K562 (cell line): ENCODE measurements around the gene PLA2G4A.

Experiments
- BRCA1 ChIP-seq, 2 experiments: fragments of 450-650 bp in 1 of 2; sonication (generic) in 1 of 2; formaldehyde crosslinking in 1 of 2; IDR thresholded peaks; 2 replicates each; pipeline versions ENCODE4 v1.5.0 to v1.6.1; 2017 to 2020; ENCODE audit warnings: mild to moderate bottlenecking in 1 of 2, missing genetic modification reagents in 1 of 2
- HNRNPH1 ChIP-seq: fragments of 200-400 bp; formaldehyde crosslinking; optimal IDR thresholded peaks from 2 replicates; pipeline ENCODE3; 2017; ENCODE audit warnings: low read depth, mild to moderate bottlenecking, low read length, moderate library complexity
- TF ChIP-seq, protein P1 (sequence below), 3 experiments: IDR thresholded peaks in 2 of 3; conservative IDR thresholded peaks in 1 of 3; 2 replicates each; pipeline ENCODE4 v1.5.1; 2011 to 2012; ENCODE audit warnings: low read length in 3 of 3, mild to moderate bottlenecking in 3 of 3, control low read depth in 2 of 3, improper control_type of control experiment in 1 of 3, inconsistent platforms in 1 of 3, low read depth in 1 of 3, mixed read lengths in 1 of 3, moderate library complexity in 1 of 3; ENCODE audit not compliant: insufficient read depth in 2 of 3

DNA sequence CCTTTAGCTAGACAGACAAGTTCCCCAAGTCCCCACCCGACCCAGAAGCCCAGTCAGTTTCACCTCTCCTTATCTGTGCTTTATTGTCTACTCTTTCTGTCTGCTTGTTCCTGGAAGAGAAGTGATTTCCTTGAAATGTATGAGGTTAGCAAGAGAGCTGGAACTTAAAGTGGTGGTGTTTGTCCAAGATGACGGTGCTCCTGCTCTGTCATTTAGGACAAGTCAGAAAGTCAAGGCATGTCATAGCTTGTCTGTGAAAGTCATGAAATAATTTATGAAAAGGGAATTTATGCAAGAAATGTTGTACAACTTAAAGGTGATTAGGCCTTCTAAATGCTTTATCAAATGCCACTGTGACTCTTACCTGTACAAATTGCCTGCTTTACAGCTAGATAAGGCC is 178.1 kb downstream of the PLA2G4A start:
- TF ChIP-seq HNRNPH1, result no peak
- TF ChIP-seq BRCA1 (IDR thresholded peaks at IDR 0.05), result no peak
- no peak for TF ChIP-seq BRCA1 (CRISPR knock-in tag; IDR thresholded peaks at IDR 0.05)
- TF ChIP-seq, protein P1, sequence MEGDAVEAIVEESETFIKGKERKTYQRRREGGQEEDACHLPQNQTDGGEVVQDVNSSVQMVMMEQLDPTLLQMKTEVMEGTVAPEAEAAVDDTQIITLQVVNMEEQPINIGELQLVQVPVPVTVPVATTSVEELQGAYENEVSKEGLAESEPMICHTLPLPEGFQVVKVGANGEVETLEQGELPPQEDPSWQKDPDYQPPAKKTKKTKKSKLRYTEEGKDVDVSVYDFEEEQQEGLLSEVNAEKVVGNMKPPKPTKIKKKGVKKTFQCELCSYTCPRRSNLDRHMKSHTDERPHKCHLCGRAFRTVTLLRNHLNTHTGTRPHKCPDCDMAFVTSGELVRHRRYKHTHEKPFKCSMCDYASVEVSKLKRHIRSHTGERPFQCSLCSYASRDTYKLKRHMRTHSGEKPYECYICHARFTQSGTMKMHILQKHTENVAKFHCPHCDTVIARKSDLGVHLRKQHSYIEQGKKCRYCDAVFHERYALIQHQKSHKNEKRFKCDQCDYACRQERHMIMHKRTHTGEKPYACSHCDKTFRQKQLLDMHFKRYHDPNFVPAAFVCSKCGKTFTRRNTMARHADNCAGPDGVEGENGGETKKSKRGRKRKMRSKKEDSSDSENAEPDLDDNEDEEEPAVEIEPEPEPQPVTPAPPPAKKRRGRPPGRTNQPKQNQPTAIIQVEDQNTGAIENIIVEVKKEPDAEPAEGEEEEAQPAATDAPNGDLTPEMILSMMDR (IDR thresholded peaks at IDR 0.05 in 2 of 3, conservative IDR thresholded peaks at IDR 0.05 in 1 of 3; ENCODE audit: insufficient read depth in 2 of 3, low read depth in 1 of 3, low read length in 3 of 3), result no peak
